SK-N-SH (cell line): Measurements from ENCODE around the gene RPS6KA2. TPM values are rescaled to one million over a fixed set of nuclear protein-coding genes. Genes with fewer than 3 reads are reported as not detected.

Experiments
- CTCF ChIA-PET: fragments of 300-600, 350-600 bp; formaldehyde crosslinking; extraction: SDS; loops from one replicate; lab custom pipeline; 2021; lab: Yijun Ruan, JAX
- POLR2A ChIA-PET: fragments of 350-600 bp; sonication (Branson Sonifier 250); formaldehyde crosslinking; extraction: SDS; loops from one replicate; lab custom pipeline; 2020; ENCODE audit warnings: antibody characterized with exemption, inconsistent platforms; lab: Yijun Ruan, JAX
- DNase-seq: peaks from one replicate; pipeline ENCODE4 v3.0.0; 2012
- H2AFZ ChIP-seq: fragments of 200-600 bp; sonication (generic); 2 replicates; pipeline ENCODE4 v1.8.1; 2016; ENCODE audit warnings: antibody characterized with exemption, mild to moderate bottlenecking, low read depth
- H3F3A ChIP-seq: fragments of 200-600 bp; sonication (generic); replicated peaks from 2 replicates; pipeline ENCODE3; 2016; ENCODE audit warnings: antibody characterized with exemption, mild to moderate bottlenecking; ENCODE audit not compliant: insufficient read depth
- H3K27ac ChIP-seq, 2 experiments: fragments of 200-500 bp in 1 of 2; fragments of 200-600 bp in 1 of 2; sonication (Bioruptor generic) in 1 of 2; sonication (generic), shearing (Covaris generic) in 1 of 2; 2 replicates each; pipeline versions ENCODE4 v1.5.1 to v1.6.1; 2014 to 2016; ENCODE audit warnings: low read depth in 2 of 2, inconsistent platforms in 1 of 2, low read length in 1 of 2, mild to moderate bottlenecking in 1 of 2, mixed read lengths in 1 of 2
- H3K27me3 ChIP-seq: fragments of 200-600 bp; sonication (generic), shearing (Covaris generic); 2 replicates; pipeline ENCODE4 v1.6.1; 2016; ENCODE audit warnings: mixed run types; ENCODE audit not compliant: insufficient read depth
- H3K36me3 ChIP-seq, 2 experiments: fragments of 200-500 bp in 1 of 2; fragments of 200-600 bp in 1 of 2; sonication (Bioruptor generic) in 1 of 2; sonication (generic) in 1 of 2; replicated peaks in 1 of 2; 2 replicates each; pipeline versions ENCODE3 to v1.5.1; 2014 to 2016; ENCODE audit warnings: low read length in 1 of 2, mild to moderate bottlenecking in 1 of 2; ENCODE audit not compliant: insufficient read depth in 2 of 2, control insufficient read depth in 1 of 2
- H3K4me1 ChIP-seq, 2 experiments: fragments of 200-500 bp in 1 of 2; fragments of 200-600 bp in 1 of 2; sonication (Bioruptor generic) in 1 of 2; sonication (generic), shearing (Covaris generic) in 1 of 2; 2 replicates each; pipeline versions ENCODE4 v1.5.1 to v1.6.1; 2014 to 2016; ENCODE audit warnings: low read depth in 1 of 2, low read length in 1 of 2, mixed run types in 1 of 2; ENCODE audit not compliant: insufficient read depth in 2 of 2, control insufficient read depth in 1 of 2
- H3K4me2 ChIP-seq: fragments of 200-600 bp; sonication (generic), shearing (Covaris generic); 2 replicates; pipeline ENCODE4 v1.6.1; 2017; ENCODE audit warnings: mixed run types
- H3K4me3 ChIP-seq, 2 experiments: fragments of 200-500 bp in 1 of 2; fragments of 200-600 bp in 1 of 2; sonication (Bioruptor generic) in 1 of 2; sonication (generic), shearing (Covaris generic) in 1 of 2; 2 replicates each; pipeline versions ENCODE4 v1.5.1 to v1.8.1; 2014 to 2016; ENCODE audit warnings: low read depth in 2 of 2, inconsistent platforms in 1 of 2, low read length in 1 of 2, mild to moderate bottlenecking in 1 of 2, mixed read lengths in 1 of 2, moderate library complexity in 1 of 2
- H3K79me2 ChIP-seq: fragments of 200-600 bp; sonication (generic); 2 replicates; pipeline ENCODE4 v1.8.1; 2017; ENCODE audit warnings: mild to moderate bottlenecking; ENCODE audit not compliant: insufficient read depth
- H3K9ac ChIP-seq: fragments of 200-600 bp; sonication (generic); 2 replicates; pipeline ENCODE4 v1.6.1; 2017; ENCODE audit warnings: mixed run types
- H3K9me2 ChIP-seq: fragments of 200-600 bp; sonication (generic); 2 replicates; pipeline ENCODE4 v1.6.1; 2017; ENCODE audit warnings: mixed run types
- H3K9me3 ChIP-seq: fragments of 200-600 bp; sonication (generic); 2 replicates; pipeline ENCODE4 v1.6.1; 2017; ENCODE audit warnings: mixed run types, mild to moderate bottlenecking, moderate library complexity
- H4K20me1 ChIP-seq: fragments of 200-600 bp; sonication (generic); 2 replicates; pipeline ENCODE4 v1.6.1; 2017; ENCODE audit warnings: mild to moderate bottlenecking, mixed run types; ENCODE audit not compliant: insufficient read depth
- FOSL2 ChIP-seq: IDR thresholded peaks from 2 replicates; pipeline ENCODE4 v1.4.0; 2012; ENCODE audit warnings: low read depth, mild to moderate bottlenecking, moderate library complexity, borderline replicate concordance
- GATA2 ChIP-seq: sonication (generic); formaldehyde crosslinking; IDR thresholded peaks from 2 replicates; pipeline ENCODE4 v1.5.0; 2020; ENCODE audit warnings: mild to moderate bottlenecking, missing genetic modification reagents
- MEF2A ChIP-seq: IDR thresholded peaks from 2 replicates; pipeline ENCODE4 v1.4.0; 2012; ENCODE audit warnings: low read depth, borderline replicate concordance
- NFIC ChIP-seq: IDR thresholded peaks from 2 replicates; pipeline ENCODE4 v1.4.0; 2012; ENCODE audit warnings: borderline replicate concordance
- POLR2AphosphoS5 ChIP-seq: IDR thresholded peaks from 2 replicates; pipeline ENCODE4 v1.6.1; 2012; ENCODE audit warnings: low read depth, low read length
- SMC3 ChIP-seq: IDR thresholded peaks from 2 replicates; pipeline ENCODE4 v1.6.1; 2012; ENCODE audit warnings: low read depth, low read length, improper control_type of control experiment
- TEAD4 ChIP-seq: IDR thresholded peaks from 2 replicates; pipeline ENCODE4 v1.4.0; 2012; ENCODE audit warnings: mild to moderate bottlenecking, borderline replicate concordance; ENCODE audit not compliant: insufficient read depth
- USF2 ChIP-seq: fragments of 150-350 bp; IDR thresholded peaks from 2 replicates; pipeline ENCODE4 v1.6.1; 2017; ENCODE audit warnings: antibody characterized with exemption, low read length, low read depth, borderline replicate concordance
- WGBS: methylation state at CpG from one replicate; pipeline ENCODE4 v1.1.6; 2017; ENCODE audit warnings: low lambda C conversion rate; 5-methylcytosine and 5-hydroxymethylcytosine counted together
- polyA plus RNA-seq, 3 experiments: library from polyadenylated mRNA; depleted of rRNA; stranded (reverse); fragments of >200 nt; gene quantifications; 2 replicates each; pipeline ENCODE4 v1.2.3, GENCODE V29; 2012

RPS6KA2 gene
- polyA plus RNA-seq, 1 of the 3 experiments (the other 2 are of a cell fraction), result 59.5 TPM

GRCh38 chr6:166433096-166433495 is 194.0 kb downstream of the RPS6KA2 start:
- H3F3A ChIP-seq, result no peaks in the 10 kb centered on the region
- H3K4me1 ChIP-seq, result peaks cover 0 to 24% of the 10 kb centered on the region in 2 experiments; a peak in 2 of 4 replicates
- peaks cover 14 to 48% of the 10 kb centered on the region in 2 experiments for H3K36me3 ChIP-seq
- no peaks in the 10 kb centered on the region for H3K9me2 ChIP-seq
- H3K4me2 ChIP-seq, result no peak overlapping the region
- TF ChIP-seq USF2 (no peak), SMC3 (no peak), NFIC (no peak), MEF2A (no peak), FOSL2 (no peak), POLR2AphosphoS5 (no peak)
- TF ChIP-seq, all 33 proteins: peak for 0
- no peaks in the 10 kb centered on the region for H3K79me2 ChIP-seq
- no peak for DNase-seq
- H3K27ac ChIP-seq, result no peak overlapping the region
- 96% methylated on average over 6 of the region's 10 CpGs for WGBS
- no peaks in the 10 kb centered on the region for H4K20me1 ChIP-seq
- H2AFZ ChIP-seq, result no peak overlapping the region
- H3K27me3 ChIP-seq, result no peaks in the 10 kb centered on the region
- CTCF ChIA-PET, result interaction anchor here (1.3 kb wide), 1 partner anchor 32 kb away, joined by 3 read pairs; no protein-coding TSS in a partner anchor
- H3K4me3 ChIP-seq, result no peak overlapping the region
- POLR2A ChIA-PET, result no interaction called here
- no peaks in the 10 kb centered on the region for H3K9me3 ChIP-seq
- no peak overlapping the region for H3K9ac ChIP-seq

- H3K36me3 ChIP-seq, result peaks cover 14 to 28% of the 10 kb centered on the region in 2 experiments
- ChIA-PET POLR2A (no interaction called here), CTCF (no interaction called here)
- H3K4me1 ChIP-seq, result peaks cover 0 to 2% of the 10 kb centered on the region in 2 experiments; a peak in 1 of 4 replicates
- no peak overlapping the region for H3K4me2 ChIP-seq
- no peak overlapping the region for H3K4me3 ChIP-seq
- no peaks in the 10 kb centered on the region for H3K9me2 ChIP-seq
- 88% methylated on average over 16 of the region's 17 CpGs for WGBS
- H3K9ac ChIP-seq, result no peak overlapping the region
- no peak overlapping the region for H3K27ac ChIP-seq
- TF ChIP-seq SMC3 (no peak), TEAD4 (no peak)
- no peak overlapping the region for H2AFZ ChIP-seq
- no peaks in the 10 kb centered on the region for H3F3A ChIP-seq
- H4K20me1 ChIP-seq, result no peaks in the 10 kb centered on the region
- DNase-seq, result no peak
- H3K27me3 ChIP-seq, result no peaks in the 10 kb centered on the region
- no peaks in the 10 kb centered on the region for H3K79me2 ChIP-seq
- H3K9me3 ChIP-seq, result no peaks in the 10 kb centered on the region
These were observed 196.8 kb downstream of the RPS6KA2 start for GRCh38 chr6:166430269-166430668.

GRCh38 chr6:166424431-166424830 is 202.6 kb downstream of the RPS6KA2 start:
- 93% methylated on average over 11 of the region's 12 CpGs for WGBS

More at GRCh38 chr6:166424431-166424830, 202.6 kb downstream of the RPS6KA2 start:
- no peak for DNase-seq
- H3K9me2 ChIP-seq, result no peaks in the 10 kb centered on the region
- ChIA-PET POLR2A (no interaction called here), CTCF (interaction anchor here (1.0 kb wide), 1 partner anchor 11 kb away, joined by 6 read pairs; no protein-coding TSS in a partner anchor)
- no peak overlapping the region for H3K9ac ChIP-seq
- H3K9me3 ChIP-seq, result no peaks in the 10 kb centered on the region
- no peaks in the 10 kb centered on the region for H3F3A ChIP-seq
- H3K36me3 ChIP-seq, result peaks cover 4 to 52% of the 10 kb centered on the region in 2 experiments
- no peaks in the 10 kb centered on the region; a peak in 1 of 4 replicates for H3K4me1 ChIP-seq
- no peak overlapping the region for H3K4me2 ChIP-seq
- no peaks in the 10 kb centered on the region for H4K20me1 ChIP-seq
- H2AFZ ChIP-seq, result no peak overlapping the region
- H3K79me2 ChIP-seq, result no peaks in the 10 kb centered on the region
- no peak for TF ChIP-seq GATA2 (CRISPR knock-in tag)
- H3K4me3 ChIP-seq, result no peak overlapping the region
- no peaks in the 10 kb centered on the region for H3K27me3 ChIP-seq
- H3K27ac ChIP-seq, result no peak overlapping the region; a peak in 1 of 4 replicates
